DOHH2 (cell line): ENCODE results near the gene KDM4C.

Experiments used
- H3F3A ChIP-seq: fragments of 200-600 bp; sonication (generic), shearing (Covaris generic); 2 replicates; pipeline ENCODE4 v1.6.0; 2016; ENCODE audit warnings: antibody characterized with exemption, mild to moderate bottlenecking; ENCODE audit not compliant: control insufficient read depth, insufficient read depth
- H3K27ac ChIP-seq: fragments of 200-600 bp; sonication (generic); 2 replicates; pipeline ENCODE4 v1.5.1; 2014; ENCODE audit warnings: low read depth, mild to moderate bottlenecking, low read length, moderate library complexity
- H3K27me3 ChIP-seq: fragments of 200-600 bp; sonication (generic); 2 replicates; pipeline ENCODE4 v1.6.1; 2014; ENCODE audit warnings: mild to moderate bottlenecking, low read length, mixed read lengths; ENCODE audit not compliant: control insufficient read depth
- H3K36me3 ChIP-seq: fragments of 200-600 bp; sonication (generic); 2 replicates; pipeline ENCODE4 v1.6.1; 2014; ENCODE audit warnings: mild to moderate bottlenecking, low read length, moderate library complexity, mixed read lengths; ENCODE audit not compliant: control insufficient read depth
- H3K4me1 ChIP-seq: fragments of 200-600 bp; sonication (generic); 2 replicates; pipeline ENCODE4 v1.6.1; 2014; ENCODE audit warnings: mild to moderate bottlenecking, low read length, mixed read lengths; ENCODE audit not compliant: control insufficient read depth
- H3K4me2 ChIP-seq: fragments of 200-600 bp; sonication (generic); 2 replicates; pipeline ENCODE4 v1.6.0; 2014; ENCODE audit warnings: mild to moderate bottlenecking, low read length, moderate library complexity
- H3K4me3 ChIP-seq: fragments of 200-600 bp; sonication (generic); 2 replicates; pipeline ENCODE4 v1.5.1; 2014; ENCODE audit warnings: mild to moderate bottlenecking, low read length, mixed read lengths
- H3K79me2 ChIP-seq: fragments of 200-600 bp; sonication (generic); 2 replicates; pipeline ENCODE4 v1.6.1; 2014; ENCODE audit warnings: mild to moderate bottlenecking, low read length, mixed read lengths; ENCODE audit not compliant: control insufficient read depth
- H3K9me2 ChIP-seq: fragments of 200-600 bp; sonication (generic); replicated peaks from 2 replicates; pipeline ENCODE4 v1.6.1; 2014; ENCODE audit warnings: mild to moderate bottlenecking, low read length, mixed read lengths; ENCODE audit not compliant: control insufficient read depth
- H3K9me3 ChIP-seq: fragments of 200-600 bp; sonication (generic); 2 replicates; pipeline ENCODE4 v1.6.1; 2014; ENCODE audit warnings: antibody characterized with exemption, low read length, mixed read lengths; ENCODE audit not compliant: control insufficient read depth, insufficient read depth
- H4K20me1 ChIP-seq: fragments of 200-600 bp; sonication (generic); 2 replicates; pipeline ENCODE4 v1.6.0; 2014; ENCODE audit warnings: low read depth, mild to moderate bottlenecking, antibody characterized with exemption, low read length, moderate library complexity; ENCODE audit not compliant: control insufficient read depth, insufficient read depth
- CTCF ChIP-seq: fragments of 200-600 bp; sonication (generic); IDR thresholded peaks from one replicate; pipeline ENCODE4 v1.5.1; 2014; ENCODE audit warnings: antibody characterized with exemption, mild to moderate bottlenecking, low read depth, low read length; ENCODE audit not compliant: poor library complexity, severe bottlenecking
- EZH2phosphoT487 ChIP-seq: fragments of 200-600 bp; sonication (generic); IDR thresholded peaks from 2 replicates; pipeline ENCODE4 v1.6.1; 2017; ENCODE audit warnings: borderline replicate concordance, mild to moderate bottlenecking, antibody characterized with exemption, low read length, moderate library complexity, mixed read lengths

KDM4C gene

GRCh38 chr9:7067169-7067568 is 309.4 kb downstream of the KDM4C start:
- H3K4me1 ChIP-seq: no peaks in the 10 kb centered on the region
- H3K4me3 ChIP-seq: no peak overlapping the region
- no peaks in the 10 kb centered on the region for H3K36me3 ChIP-seq
- TF ChIP-seq CTCF (no peak), EZH2phosphoT487 (no peak)
- no peaks in the 10 kb centered on the region for H3K9me3 ChIP-seq
- H3F3A ChIP-seq: no peaks in the 10 kb centered on the region
- H3K79me2 ChIP-seq: no peaks in the 10 kb centered on the region
- H3K27ac ChIP-seq: no peak overlapping the region
- no peaks in the 10 kb centered on the region for H3K27me3 ChIP-seq
- no peaks in the 10 kb centered on the region for H3K9me2 ChIP-seq
- no peak overlapping the region for H3K4me2 ChIP-seq
- H4K20me1 ChIP-seq: no peaks in the 10 kb centered on the region

- no peaks in the 10 kb centered on the region for H3K4me1 ChIP-seq
- H3K79me2 ChIP-seq: no peaks in the 10 kb centered on the region
- no peak overlapping the region for H3K4me2 ChIP-seq
- H4K20me1 ChIP-seq: no peaks in the 10 kb centered on the region
- no peaks in the 10 kb centered on the region for H3F3A ChIP-seq
- no peak overlapping the region for H3K4me3 ChIP-seq
- TF ChIP-seq CTCF (no peak), EZH2phosphoT487 (no peak)
- no peaks in the 10 kb centered on the region for H3K9me3 ChIP-seq
- no peaks in the 10 kb centered on the region for H3K9me2 ChIP-seq
- H3K36me3 ChIP-seq: peaks cover 7% of the 10 kb centered on the region
- H3K27me3 ChIP-seq: no peaks in the 10 kb centered on the region
- no peak overlapping the region for H3K27ac ChIP-seq
Observed at GRCh38 chr9:7071916-7072315, 314.1 kb downstream of the KDM4C start.

- H3K27ac ChIP-seq: no peak overlapping the region
- H3K79me2 ChIP-seq: no peaks in the 10 kb centered on the region
- no peak overlapping the region for H3K4me3 ChIP-seq
- no peak overlapping the region for H3K4me2 ChIP-seq
- peaks cover 9% of the 10 kb centered on the region for H3K36me3 ChIP-seq
- H3K9me2 ChIP-seq: no peaks in the 10 kb centered on the region
- no peak for TF ChIP-seq CTCF
- no peaks in the 10 kb centered on the region for H3K27me3 ChIP-seq
- no peaks in the 10 kb centered on the region for H3F3A ChIP-seq
- no peaks in the 10 kb centered on the region for H3K9me3 ChIP-seq
- no peaks in the 10 kb centered on the region for H4K20me1 ChIP-seq
- no peaks in the 10 kb centered on the region for H3K4me1 ChIP-seq
Observed at GRCh38 chr9:7073706-7074105, 315.9 kb downstream of the KDM4C start.

- Histone ChIP-seq H3K27me3 (no peaks in the 10 kb centered on the region), H3F3A (no peaks in the 10 kb centered on the region), H3K79me2 (no peaks in the 10 kb centered on the region), H3K27ac (no peak overlapping the region), H3K9me2 (no peaks in the 10 kb centered on the region), H3K9me3 (no peaks in the 10 kb centered on the region), H3K4me1 (no peaks in the 10 kb centered on the region), H3K4me3 (no peak overlapping the region), H3K36me3 (peaks cover 9% of the 10 kb centered on the region), H4K20me1 (no peaks in the 10 kb centered on the region), H3K4me2 (no peak overlapping the region)
- no peak for TF ChIP-seq EZH2phosphoT487
- TF ChIP-seq CTCF: no peak
Observed at GRCh38 chr9:7075154-7075553, 317.4 kb downstream of the KDM4C start.
